WTC11 (cell line): ENCODE results near the gene MAGI2. TPM values are rescaled to one million over a fixed set of nuclear protein-coding genes. Genes with fewer than 3 reads are reported as not detected.

Source experiments
- ATAC-seq: fragments of 200-7000 bp; cut with Tn5 transposase; 2 replicates; pipeline ENCODE4 v1.10.0; 2021; ENCODE audit warnings: mild to moderate bottlenecking, moderate library complexity
- CTCF ChIA-PET: fragments of 300-600 bp; sonication (Branson Sonifier 250); formaldehyde crosslinking; loops from one replicate; lab custom pipeline; 2021; ENCODE audit warnings: antibody characterized with exemption; lab: Charles Lee
- POLR2A ChIA-PET: fragments of 350-600 bp; sonication (Branson Sonifier 250); formaldehyde crosslinking; loops from one replicate; lab custom pipeline; 2021; ENCODE audit warnings: antibody characterized with exemption; lab: Charles Lee
- DNase-seq: peaks from one replicate; pipeline ENCODE4 v3.0.0; 2021; ENCODE audit warnings: low spot score
- H3K27ac Mint-ChIP-seq: 2 replicates; pipeline ENCODE4 v1.8.0; 2021; ENCODE audit warnings: mixed read lengths
- H3K27me3 Mint-ChIP-seq: 2 replicates; pipeline ENCODE4 v1.8.0; 2021; ENCODE audit warnings: low read depth, mild to moderate bottlenecking, moderate library complexity, mixed read lengths
- H3K36me3 Mint-ChIP-seq: 2 replicates; pipeline ENCODE4 v1.8.0; 2021; ENCODE audit warnings: mixed read lengths
- H3K4me1 Mint-ChIP-seq: 2 replicates; pipeline ENCODE4 v1.8.0; 2022; ENCODE audit warnings: mixed read lengths
- H3K4me3 Mint-ChIP-seq: 2 replicates; pipeline ENCODE4 v1.8.0; 2021; ENCODE audit warnings: mild to moderate bottlenecking, moderate library complexity, mixed read lengths
- H3K9me3 Mint-ChIP-seq: 2 replicates; pipeline ENCODE4 v1.8.0; 2021; ENCODE audit warnings: mixed read lengths
- CREB1 ChIP-seq: sonication (generic); formaldehyde crosslinking; IDR thresholded peaks from 2 replicates; pipeline ENCODE4 v1.8.0; 2023; ENCODE audit warnings: mild to moderate bottlenecking, missing genetic modification reagents
- CREM ChIP-seq: sonication (generic); formaldehyde crosslinking; IDR thresholded peaks from 2 replicates; pipeline ENCODE4 v1.8.1; 2022; ENCODE audit warnings: mild to moderate bottlenecking, missing genetic modification reagents, moderate library complexity
- E2F5 ChIP-seq: sonication (generic); formaldehyde crosslinking; IDR thresholded peaks from 2 replicates; pipeline ENCODE4 v1.8.1; 2022; ENCODE audit warnings: mild to moderate bottlenecking, moderate library complexity, missing genetic modification reagents
- ETV6 ChIP-seq: sonication (generic); formaldehyde crosslinking; IDR thresholded peaks from 2 replicates; pipeline ENCODE4 v1.8.1; 2022; ENCODE audit warnings: mild to moderate bottlenecking, missing genetic modification reagents
- FOXJ3 ChIP-seq: sonication (generic); formaldehyde crosslinking; IDR thresholded peaks from 2 replicates; pipeline ENCODE4 v1.9.0; 2021; ENCODE audit warnings: missing genetic modification reagents, mild to moderate bottlenecking, borderline replicate concordance
- FOXK1 ChIP-seq: sonication (generic); formaldehyde crosslinking; IDR thresholded peaks from 2 replicates; pipeline ENCODE4 v1.8.0; 2022; ENCODE audit warnings: mild to moderate bottlenecking, moderate library complexity, missing genetic modification reagents
- FOXP4 ChIP-seq: sonication (generic); formaldehyde crosslinking; IDR thresholded peaks from 2 replicates; pipeline ENCODE4 v1.8.0; 2022; ENCODE audit warnings: mild to moderate bottlenecking, missing genetic modification reagents
- MXD4 ChIP-seq: fragments of 250-450 bp; sonication (Bioruptor Pico); IDR thresholded peaks from 2 replicates; pipeline ENCODE4 v1.8.0; 2021; ENCODE audit warnings: mild to moderate bottlenecking, moderate library complexity, borderline replicate concordance
- MYBL2 ChIP-seq: sonication (generic); formaldehyde crosslinking; IDR thresholded peaks from 2 replicates; pipeline ENCODE4 v1.8.1; 2023; ENCODE audit warnings: mild to moderate bottlenecking, moderate library complexity, missing genetic modification reagents
- NFATC4 ChIP-seq: fragments of 250-450 bp; sonication (Bioruptor Pico); IDR thresholded peaks from 2 replicates; pipeline ENCODE4 v1.9.0; 2021; ENCODE audit warnings: mild to moderate bottlenecking
- NFE2L1 ChIP-seq: sonication (generic); formaldehyde crosslinking; IDR thresholded peaks from 2 replicates; pipeline ENCODE4 v1.8.1; 2023; ENCODE audit warnings: missing genetic modification reagents
- NFYB ChIP-seq: sonication (generic); formaldehyde crosslinking; conservative IDR thresholded peaks from 2 replicates; pipeline ENCODE4 v1.8.0; 2022; ENCODE audit warnings: low read depth, missing genetic modification reagents
- NR1H2 ChIP-seq: sonication (generic); formaldehyde crosslinking; IDR thresholded peaks from 2 replicates; pipeline ENCODE4 v1.9.0; 2021; ENCODE audit warnings: mild to moderate bottlenecking, moderate library complexity, missing genetic modification reagents
- OVOL2 ChIP-seq: fragments of 250-450 bp; sonication (Bioruptor Pico); IDR thresholded peaks from 2 replicates; pipeline ENCODE4 v1.9.0; 2021; ENCODE audit warnings: mild to moderate bottlenecking, borderline replicate concordance
- RORB ChIP-seq: fragments of 250-450 bp; sonication (Bioruptor Pico); IDR thresholded peaks from 2 replicates; pipeline ENCODE4 v1.9.0; 2021; ENCODE audit warnings: mild to moderate bottlenecking
- SMAD3 ChIP-seq: sonication (generic); formaldehyde crosslinking; IDR thresholded peaks from 2 replicates; pipeline ENCODE4 v1.8.0; 2022; ENCODE audit warnings: missing genetic modification reagents, mild to moderate bottlenecking, borderline replicate concordance
- SOX15 ChIP-seq: fragments of 250-450 bp; sonication (Bioruptor Pico); IDR thresholded peaks from 2 replicates; pipeline ENCODE4 v1.9.0; 2021; ENCODE audit warnings: mild to moderate bottlenecking
- TCF7 ChIP-seq: sonication (generic); formaldehyde crosslinking; IDR thresholded peaks from 2 replicates; pipeline ENCODE4 v1.8.0; 2022; ENCODE audit warnings: mild to moderate bottlenecking, low read depth, missing genetic modification reagents, moderate library complexity
- ZNF263 ChIP-seq: sonication (generic); formaldehyde crosslinking; IDR thresholded peaks from 2 replicates; pipeline ENCODE4 v1.8.1; 2022; ENCODE audit warnings: low read depth, mild to moderate bottlenecking, moderate library complexity, missing genetic modification reagents
- ZSCAN18 ChIP-seq: fragments of 250-450 bp; sonication (Bioruptor Pico); IDR thresholded peaks from 2 replicates; pipeline ENCODE4 v2.1.2; 2022; ENCODE audit warnings: mild to moderate bottlenecking, moderate library complexity
- total RNA-seq: library from RNA; stranded (reverse); gene quantifications from 3 replicates; pipeline ENCODE4 v1.2.3, GENCODE V29; 2021
- TF ChIP-seq, protein P1 (sequence below): sonication (generic); formaldehyde crosslinking; IDR thresholded peaks from 2 replicates; pipeline ENCODE4 v1.8.1; 2023; ENCODE audit warnings: mild to moderate bottlenecking, missing genetic modification reagents, moderate library complexity
- TF ChIP-seq, protein P2 (sequence below): sonication (generic); formaldehyde crosslinking; IDR thresholded peaks from 2 replicates; pipeline ENCODE4 v1.8.0; 2022; ENCODE audit warnings: mild to moderate bottlenecking, missing genetic modification reagents
- TF ChIP-seq, protein P3 (sequence below): sonication (generic); formaldehyde crosslinking; IDR thresholded peaks from 2 replicates; pipeline ENCODE4 v1.8.0; 2023; ENCODE audit warnings: mild to moderate bottlenecking, missing genetic modification reagents
- TF ChIP-seq, protein P4 (sequence below): sonication (generic); formaldehyde crosslinking; IDR thresholded peaks from 2 replicates; pipeline ENCODE4 v1.8.0; 2022; ENCODE audit warnings: mild to moderate bottlenecking, missing genetic modification reagents

The MAGI2 gene
- total RNA-seq, 1 experiment from 2014 or later, result 26.6 TPM

DNA sequence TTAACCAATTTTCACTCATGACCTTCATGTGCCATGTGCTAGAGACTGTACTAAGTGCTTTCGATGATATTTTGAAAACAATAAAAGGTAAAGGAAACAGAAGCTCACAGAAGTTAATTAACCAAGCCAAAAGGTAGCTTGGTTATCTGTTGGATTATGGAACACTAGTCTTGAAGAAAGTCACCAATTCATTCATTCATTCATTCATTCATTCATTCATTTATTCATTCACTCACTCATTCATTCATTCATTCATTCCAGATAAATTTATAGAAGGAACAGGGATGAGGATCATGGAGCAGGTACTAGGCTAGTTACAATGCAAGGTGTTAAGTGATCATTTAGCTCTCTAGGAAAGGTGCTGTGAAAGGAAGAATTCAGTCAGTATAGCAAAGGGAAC, 322.8 kb downstream of the MAGI2 start:
- no peaks in the 10 kb centered on the region for H3K4me1 Mint-ChIP-seq
- H3K36me3 Mint-ChIP-seq, result no peaks in the 10 kb centered on the region
- TF ChIP-seq NR1H2 (CRISPR knock-in tag) (no peak), SMAD3 (CRISPR knock-in tag) (no peak), FOXJ3 (CRISPR knock-in tag) (no peak), SOX15 (CRISPR knock-in tag) (no peak), CREM (CRISPR knock-in tag) (no peak), E2F5 (no peak), FOXP4 (CRISPR knock-in tag) (no peak), OVOL2 (CRISPR knock-in tag) (no peak), RORB (CRISPR knock-in tag) (no peak), ETV6 (CRISPR knock-in tag) (no peak), MXD4 (no peak), FOXK1 (CRISPR knock-in tag) (no peak), CREB1 (no peak), ZSCAN18 (CRISPR knock-in tag) (no peak)
- TF ChIP-seq, protein P1, sequence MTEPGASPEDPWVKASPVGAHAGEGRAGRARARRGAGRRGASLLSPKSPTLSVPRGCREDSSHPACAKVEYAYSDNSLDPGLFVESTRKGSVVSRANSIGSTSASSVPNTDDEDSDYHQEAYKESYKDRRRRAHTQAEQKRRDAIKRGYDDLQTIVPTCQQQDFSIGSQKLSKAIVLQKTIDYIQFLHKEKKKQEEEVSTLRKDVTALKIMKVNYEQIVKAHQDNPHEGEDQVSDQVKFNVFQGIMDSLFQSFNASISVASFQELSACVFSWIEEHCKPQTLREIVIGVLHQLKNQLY, result no peak
- no peaks in the 10 kb centered on the region for H3K27me3 Mint-ChIP-seq
- POLR2A ChIA-PET, result no interaction called here
- H3K27ac Mint-ChIP-seq, result no peak overlapping the region
- H3K9me3 Mint-ChIP-seq, result no peaks in the 10 kb centered on the region
- DNase-seq (no peak), ATAC-seq (no peak)
- H3K4me3 Mint-ChIP-seq, result no peak overlapping the region
- CTCF ChIA-PET, result no interaction called here

DNA sequence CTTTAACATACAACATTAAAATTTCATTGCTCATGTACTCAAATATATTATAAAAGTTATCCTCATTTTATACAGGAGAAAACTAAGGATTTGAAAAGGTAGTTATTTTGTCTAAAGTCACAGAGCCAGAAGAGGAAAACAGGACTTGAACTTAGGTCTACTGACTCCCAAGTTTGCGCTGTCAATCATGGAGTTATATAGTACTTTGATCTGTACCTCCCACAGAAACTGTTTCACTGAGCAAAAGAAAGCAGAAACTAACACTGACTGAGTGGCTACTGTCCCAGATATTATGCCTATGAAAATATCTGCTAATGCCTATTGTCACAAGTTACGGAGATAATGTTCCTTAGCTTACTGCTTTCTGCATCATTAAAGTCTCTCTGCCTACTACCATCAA, 329.1 kb downstream of the MAGI2 start:
- Mint-ChIP-seq H3K27ac (no peak overlapping the region), H3K9me3 (peaks cover 4% of the 10 kb centered on the region; the same call in 1 of the 2 replicates), H3K27me3 (no peaks in the 10 kb centered on the region), H3K4me1 (no peaks in the 10 kb centered on the region), H3K36me3 (no peaks in the 10 kb centered on the region), H3K4me3 (no peak overlapping the region)
- CTCF ChIA-PET, result no interaction called here
- POLR2A ChIA-PET, result no interaction called here
- no peak for DNase-seq
- ATAC-seq, result no peak
- TF ChIP-seq, protein P2, sequence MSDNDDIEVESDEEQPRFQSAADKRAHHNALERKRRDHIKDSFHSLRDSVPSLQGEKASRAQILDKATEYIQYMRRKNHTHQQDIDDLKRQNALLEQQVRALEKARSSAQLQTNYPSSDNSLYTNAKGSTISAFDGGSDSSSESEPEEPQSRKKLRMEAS (CRISPR knock-in tag), result no peak
- no peak for TF ChIP-seq ZNF263 (CRISPR knock-in tag)
- TF ChIP-seq TCF7, result no peak
- TF ChIP-seq FOXK1 (CRISPR knock-in tag), result no peak
- TF ChIP-seq ETV6 (CRISPR knock-in tag), result no peak

DNA sequence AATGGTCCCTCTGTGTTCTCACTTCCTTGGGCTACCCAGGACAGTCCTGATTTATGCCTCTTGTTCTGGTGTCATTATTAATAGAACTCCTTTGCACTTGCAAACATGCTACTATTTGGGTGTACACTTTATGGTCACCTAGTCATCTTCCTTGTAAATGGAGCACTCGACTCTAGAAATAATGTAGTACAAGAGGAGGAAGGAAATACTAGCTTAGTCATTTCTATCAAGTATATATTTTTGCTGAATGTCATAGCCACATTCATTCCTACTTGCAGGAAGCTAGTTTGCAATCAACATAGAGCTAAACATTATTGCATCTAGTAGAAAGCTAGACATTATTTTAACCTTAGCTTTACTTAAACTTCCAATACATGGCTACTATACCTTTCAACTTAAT, 335.3 kb downstream of the MAGI2 start:
- POLR2A ChIA-PET, result no interaction called here
- no peak for ATAC-seq
- DNase-seq, result no peak
- no peaks in the 10 kb centered on the region for H3K27me3 Mint-ChIP-seq
- CTCF ChIA-PET, result no interaction called here
- no peaks in the 10 kb centered on the region for H3K36me3 Mint-ChIP-seq
- H3K27ac Mint-ChIP-seq, result no peak overlapping the region
- H3K4me1 Mint-ChIP-seq, result peaks cover 4% of the 10 kb centered on the region
- H3K4me3 Mint-ChIP-seq, result no peak overlapping the region
- H3K9me3 Mint-ChIP-seq, result no peaks in the 10 kb centered on the region
- TF ChIP-seq, protein P1, result no peak
- TF ChIP-seq, protein P3, sequence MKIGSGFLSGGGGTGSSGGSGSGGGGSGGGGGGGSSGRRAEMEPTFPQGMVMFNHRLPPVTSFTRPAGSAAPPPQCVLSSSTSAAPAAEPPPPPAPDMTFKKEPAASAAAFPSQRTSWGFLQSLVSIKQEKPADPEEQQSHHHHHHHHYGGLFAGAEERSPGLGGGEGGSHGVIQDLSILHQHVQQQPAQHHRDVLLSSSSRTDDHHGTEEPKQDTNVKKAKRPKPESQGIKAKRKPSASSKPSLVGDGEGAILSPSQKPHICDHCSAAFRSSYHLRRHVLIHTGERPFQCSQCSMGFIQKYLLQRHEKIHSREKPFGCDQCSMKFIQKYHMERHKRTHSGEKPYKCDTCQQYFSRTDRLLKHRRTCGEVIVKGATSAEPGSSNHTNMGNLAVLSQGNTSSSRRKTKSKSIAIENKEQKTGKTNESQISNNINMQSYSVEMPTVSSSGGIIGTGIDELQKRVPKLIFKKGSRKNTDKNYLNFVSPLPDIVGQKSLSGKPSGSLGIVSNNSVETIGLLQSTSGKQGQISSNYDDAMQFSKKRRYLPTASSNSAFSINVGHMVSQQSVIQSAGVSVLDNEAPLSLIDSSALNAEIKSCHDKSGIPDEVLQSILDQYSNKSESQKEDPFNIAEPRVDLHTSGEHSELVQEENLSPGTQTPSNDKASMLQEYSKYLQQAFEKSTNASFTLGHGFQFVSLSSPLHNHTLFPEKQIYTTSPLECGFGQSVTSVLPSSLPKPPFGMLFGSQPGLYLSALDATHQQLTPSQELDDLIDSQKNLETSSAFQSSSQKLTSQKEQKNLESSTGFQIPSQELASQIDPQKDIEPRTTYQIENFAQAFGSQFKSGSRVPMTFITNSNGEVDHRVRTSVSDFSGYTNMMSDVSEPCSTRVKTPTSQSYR (CRISPR knock-in tag), result no peak
- TF ChIP-seq, protein P4, sequence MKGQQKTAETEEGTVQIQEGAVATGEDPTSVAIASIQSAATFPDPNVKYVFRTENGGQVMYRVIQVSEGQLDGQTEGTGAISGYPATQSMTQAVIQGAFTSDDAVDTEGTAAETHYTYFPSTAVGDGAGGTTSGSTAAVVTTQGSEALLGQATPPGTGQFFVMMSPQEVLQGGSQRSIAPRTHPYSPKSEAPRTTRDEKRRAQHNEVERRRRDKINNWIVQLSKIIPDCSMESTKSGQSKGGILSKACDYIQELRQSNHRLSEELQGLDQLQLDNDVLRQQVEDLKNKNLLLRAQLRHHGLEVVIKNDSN, result no peak
- TF ChIP-seq NFATC4 (CRISPR knock-in tag), result no peak
- TF ChIP-seq MYBL2 (CRISPR knock-in tag), result no peak
- TF ChIP-seq NFYB (CRISPR knock-in tag), result no peak
- TF ChIP-seq NFE2L1, result no peak
